NCI-H524 (cell line): ENCODE results near the gene ARHGEF25.

Experiments
- DNase-seq, 2 experiments: peaks; one replicate each; lab custom pipeline; 2025; lab: John Stamatoyannopoulos, UW

Gene ARHGEF25

DNA sequence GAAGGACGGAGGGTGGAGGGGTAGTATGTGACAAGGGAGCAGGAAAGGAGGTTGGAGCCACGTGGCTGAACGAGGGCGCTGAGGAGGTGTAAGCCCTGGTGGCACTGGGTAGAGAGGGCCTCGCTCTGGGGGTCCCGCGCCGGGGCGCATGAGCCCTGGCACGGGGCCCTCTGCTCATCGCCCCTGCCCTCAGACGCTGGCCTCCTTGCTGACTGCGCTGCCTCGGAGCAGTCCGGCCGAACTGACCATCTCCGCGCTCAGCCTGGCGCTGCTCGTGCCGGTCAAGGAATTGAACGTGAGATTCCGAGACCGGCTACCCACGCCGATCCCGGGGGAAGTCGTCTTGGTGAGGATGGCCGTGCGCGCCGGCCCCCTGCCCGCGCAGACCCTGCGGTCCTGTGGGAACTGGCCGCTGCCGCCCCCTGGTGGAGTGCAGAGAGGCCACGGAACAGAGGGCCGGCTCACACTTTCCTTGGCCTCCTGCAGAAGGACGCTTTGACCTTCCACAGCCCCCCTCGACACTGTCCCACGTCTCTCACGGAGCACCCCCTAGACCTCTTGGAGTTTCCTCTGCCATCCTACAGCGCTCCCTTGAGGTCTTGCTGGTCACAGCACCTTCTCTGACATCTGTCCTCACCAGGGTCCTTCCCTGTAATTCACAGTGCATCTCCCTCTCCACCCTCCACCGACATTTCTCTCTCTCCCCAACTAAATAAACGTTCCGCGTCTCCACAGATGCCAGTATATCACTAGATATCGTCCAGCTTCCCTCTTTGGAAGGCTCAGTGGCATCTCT lies 10.5 kb downstream of the ARHGEF25 start:
- peak; percentile 4 to 66 for DNase-seq

DNA sequence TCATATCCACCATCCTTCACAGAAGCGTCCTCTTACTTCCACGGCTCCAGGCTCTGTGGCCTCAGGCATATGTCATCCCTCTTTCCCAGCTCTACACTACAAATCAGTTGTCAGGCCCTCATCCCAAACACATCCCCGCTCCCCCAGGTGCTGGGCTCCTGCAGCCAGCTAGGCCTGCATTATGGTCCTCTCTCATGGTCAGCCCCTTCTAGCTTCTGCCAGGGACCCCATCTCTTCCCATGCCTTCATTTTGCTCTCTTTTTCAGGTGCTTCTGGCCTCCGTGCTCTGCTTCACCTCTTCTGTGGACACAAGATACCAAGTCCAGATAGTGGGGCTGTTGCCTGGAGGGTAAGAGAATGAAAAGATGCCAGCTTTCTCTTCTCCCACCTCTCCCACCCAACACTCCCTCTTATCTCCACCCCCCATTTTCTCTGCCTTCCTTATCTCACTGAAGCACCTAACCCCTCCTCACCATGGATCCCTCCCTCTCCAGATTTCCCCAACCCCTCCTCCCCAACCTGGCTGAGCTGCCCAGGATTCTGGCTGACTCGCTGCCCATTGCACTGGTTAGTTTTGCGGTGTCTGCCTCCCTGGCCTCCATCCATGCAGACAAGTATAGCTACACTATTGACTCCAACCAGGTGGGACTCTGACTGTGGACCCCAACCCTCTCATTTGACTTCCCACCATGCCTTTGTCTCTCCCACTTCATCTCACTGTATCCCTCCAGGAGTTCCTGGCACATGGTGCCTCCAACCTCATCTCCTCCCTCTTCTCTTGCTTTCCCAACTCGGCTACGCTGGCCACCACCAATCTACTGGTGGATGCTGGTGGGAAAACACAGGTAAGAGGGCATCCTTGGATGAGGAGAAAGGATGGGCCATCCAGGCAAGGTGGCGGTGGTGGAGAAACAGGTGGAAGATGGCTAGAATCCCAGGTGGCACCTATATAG lies 11.3 kb downstream of the ARHGEF25 start:
- DNase-seq, result no peak

DNA sequence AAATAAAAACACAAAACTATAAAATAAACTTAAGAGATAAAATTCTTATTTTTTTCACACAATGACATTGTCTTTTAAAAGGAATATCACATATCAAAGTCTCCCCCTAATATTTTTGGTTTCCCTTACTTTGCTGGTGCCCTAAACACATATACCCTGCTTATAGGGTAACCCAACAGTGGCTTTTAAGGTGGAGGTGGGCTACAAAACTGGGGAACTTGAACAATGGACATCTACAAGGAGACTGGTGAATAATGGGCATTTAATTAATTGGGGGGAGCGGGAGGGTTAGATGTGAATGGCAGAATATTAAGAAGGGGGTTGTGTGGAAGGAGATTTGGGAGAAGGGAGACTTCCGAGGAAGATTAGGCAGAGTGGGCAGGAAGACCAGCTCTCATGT lies 12.2 kb downstream of the ARHGEF25 start:
- DNase-seq, result no peak

DNA sequence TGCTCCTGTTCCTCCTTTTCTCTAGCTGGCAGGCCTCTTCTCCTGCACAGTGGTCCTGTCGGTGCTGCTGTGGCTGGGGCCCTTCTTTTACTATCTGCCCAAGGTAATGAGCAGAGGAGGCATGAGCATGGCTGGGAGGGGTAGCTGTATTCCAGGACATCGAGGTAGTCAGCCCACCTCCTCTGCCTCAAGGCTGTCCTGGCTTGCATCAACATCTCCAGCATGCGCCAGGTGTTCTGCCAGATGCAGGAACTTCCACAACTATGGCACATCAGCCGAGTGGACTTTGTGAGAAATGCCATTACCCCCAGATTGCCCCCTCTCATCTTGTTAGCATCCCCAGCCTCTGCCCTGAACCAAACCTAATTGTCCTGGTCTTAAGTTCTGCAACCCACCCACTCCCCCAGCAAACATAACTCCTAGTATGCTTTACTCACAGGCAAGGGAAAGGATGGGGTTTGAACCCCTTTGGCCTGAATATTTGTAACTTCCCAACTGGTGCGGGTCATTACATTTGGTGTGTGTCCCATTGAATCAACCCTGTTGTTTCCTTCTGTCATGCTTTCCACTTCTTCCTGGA lies 12.7 kb downstream of the ARHGEF25 start:
- DNase-seq, result no peak

DNA sequence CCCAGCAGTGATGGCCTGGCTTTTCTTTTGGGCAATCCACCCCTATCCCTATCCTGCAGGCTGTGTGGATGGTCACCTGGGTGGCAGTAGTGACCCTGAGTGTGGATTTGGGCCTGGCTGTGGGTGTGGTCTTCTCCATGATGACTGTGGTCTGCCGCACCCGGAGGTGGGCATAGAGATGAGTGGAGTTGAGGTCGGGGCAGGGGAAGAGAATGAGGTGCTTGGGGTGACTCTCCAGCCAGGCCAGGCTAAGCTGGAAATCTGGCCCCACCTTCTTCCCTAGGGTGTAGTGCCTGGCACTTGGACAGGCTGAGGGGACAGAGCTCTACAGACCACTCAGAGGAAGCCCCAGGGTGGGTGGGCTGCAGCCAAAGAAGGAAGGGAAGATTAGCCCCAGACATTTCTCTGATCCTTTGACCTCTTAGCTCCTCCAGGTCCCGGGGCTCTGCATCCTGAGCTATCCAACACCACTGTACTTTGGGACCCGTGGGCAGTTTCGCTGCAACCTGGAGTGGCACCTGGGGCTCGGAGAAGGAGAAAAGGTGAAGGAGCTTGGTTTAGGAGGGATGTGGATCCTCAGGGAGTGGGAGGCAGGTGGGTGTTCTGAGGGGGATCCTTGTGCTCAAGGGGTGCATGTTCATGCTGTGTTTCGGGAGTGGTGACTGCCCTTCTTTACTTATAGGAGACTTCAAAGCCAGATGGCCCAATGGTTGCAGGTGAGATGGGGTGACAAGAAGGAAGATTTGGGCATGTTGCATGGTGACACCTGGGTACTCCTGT lies 13.4 kb downstream of the ARHGEF25 start:
- DNase-seq, result no peak

DNA sequence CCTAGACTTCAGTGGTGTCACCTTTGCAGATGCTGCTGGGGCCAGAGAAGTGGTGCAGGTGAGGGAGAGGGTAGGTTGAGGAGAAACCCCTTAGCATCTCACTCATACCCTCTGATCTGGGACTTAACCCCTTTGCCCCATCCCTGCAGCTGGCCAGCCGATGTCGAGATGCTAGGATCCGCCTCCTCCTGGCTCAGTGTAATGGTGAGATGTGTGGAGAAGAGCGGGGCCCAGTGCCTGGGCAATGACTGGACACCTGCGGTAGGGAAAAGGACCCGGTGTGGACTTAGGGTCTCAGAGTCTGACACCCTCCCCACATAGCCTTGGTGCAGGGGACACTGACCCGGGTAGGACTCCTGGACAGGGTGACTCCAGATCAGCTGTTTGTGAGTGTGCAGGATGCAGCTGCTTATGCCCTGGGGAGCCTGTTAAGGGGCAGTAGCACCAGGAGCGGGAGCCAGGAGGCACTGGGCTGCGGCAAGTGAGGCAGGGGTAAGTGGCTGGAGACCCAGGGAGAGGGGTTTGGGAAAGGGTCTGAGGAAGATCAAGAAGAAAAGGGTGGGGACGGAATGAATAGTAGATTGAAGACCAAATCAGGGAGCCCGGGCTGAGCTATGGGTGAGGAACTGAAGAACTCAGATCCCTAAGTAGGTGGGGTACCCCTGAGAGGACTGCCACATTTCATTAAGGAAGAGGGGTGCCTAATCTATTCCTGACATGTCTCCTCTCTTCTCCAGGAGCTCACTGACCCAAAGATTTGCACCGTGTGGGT lies 14.2 kb downstream of the ARHGEF25 start:
- no peak for DNase-seq

DNA sequence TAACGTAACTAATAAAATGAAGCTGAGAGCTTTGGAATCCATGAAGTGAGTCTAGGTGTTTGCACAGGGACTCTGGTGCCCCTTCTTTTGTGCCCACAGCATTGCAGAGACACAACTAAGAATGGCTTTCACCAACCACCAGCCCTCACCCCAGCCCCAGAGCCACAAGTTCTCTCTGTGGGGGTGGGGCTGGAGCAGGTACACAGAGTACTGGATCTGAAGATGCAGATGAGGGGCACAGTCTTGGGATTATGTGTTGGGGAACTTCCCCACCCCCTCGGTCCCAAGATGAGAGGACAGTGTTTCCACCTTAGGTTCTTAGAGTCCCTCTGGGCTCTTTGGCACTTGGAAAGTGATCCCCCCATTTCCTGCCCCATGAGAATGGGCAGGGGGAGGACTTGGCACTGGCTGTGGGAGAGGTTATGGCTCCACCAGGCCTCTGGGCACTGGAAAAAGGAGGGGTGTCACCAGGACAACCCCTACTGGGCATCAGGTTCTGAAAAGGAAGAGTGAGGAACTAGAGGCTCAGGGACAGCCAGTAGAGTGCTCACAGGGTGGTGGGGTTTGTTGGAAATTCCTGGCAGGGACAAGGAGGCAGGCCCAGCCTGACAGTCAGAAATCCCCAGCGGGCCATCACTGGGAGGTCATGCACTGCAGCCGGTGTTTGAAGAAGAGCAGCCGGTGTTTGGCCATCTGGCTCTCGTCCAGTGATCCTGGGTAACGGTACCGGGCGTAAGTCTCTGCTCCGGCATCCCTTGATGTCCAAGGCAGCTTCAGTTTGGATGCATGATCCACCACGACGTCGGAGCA lies 15.1 kb downstream of the ARHGEF25 start:
- DNase-seq, result no peak

DNA sequence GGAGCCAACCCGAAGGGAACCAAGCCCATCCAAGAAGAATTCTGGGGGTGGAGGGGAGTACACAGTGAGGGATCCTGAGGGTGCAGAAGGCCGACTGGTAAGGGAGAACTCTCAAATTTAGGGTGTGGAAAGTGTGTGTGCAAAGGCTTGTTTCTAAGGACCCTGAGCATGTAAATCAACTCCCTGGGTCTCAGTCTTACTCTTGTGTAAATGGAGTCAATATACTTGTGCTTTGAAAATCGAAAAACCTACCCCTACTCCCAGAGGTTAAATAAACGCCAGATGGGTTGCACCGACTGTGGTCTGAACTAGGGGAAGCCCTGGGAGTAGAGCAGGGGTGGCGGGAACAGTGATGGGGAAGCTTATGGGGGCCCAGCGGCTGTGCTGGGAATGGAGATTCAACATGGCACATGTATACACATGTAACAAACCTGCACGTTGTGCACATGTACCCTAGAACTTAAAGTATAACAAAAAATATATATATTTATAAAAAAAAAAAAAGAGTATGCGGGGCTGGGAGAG lies 15.7 kb downstream of the ARHGEF25 start:
- DNase-seq, result no peak

DNA sequence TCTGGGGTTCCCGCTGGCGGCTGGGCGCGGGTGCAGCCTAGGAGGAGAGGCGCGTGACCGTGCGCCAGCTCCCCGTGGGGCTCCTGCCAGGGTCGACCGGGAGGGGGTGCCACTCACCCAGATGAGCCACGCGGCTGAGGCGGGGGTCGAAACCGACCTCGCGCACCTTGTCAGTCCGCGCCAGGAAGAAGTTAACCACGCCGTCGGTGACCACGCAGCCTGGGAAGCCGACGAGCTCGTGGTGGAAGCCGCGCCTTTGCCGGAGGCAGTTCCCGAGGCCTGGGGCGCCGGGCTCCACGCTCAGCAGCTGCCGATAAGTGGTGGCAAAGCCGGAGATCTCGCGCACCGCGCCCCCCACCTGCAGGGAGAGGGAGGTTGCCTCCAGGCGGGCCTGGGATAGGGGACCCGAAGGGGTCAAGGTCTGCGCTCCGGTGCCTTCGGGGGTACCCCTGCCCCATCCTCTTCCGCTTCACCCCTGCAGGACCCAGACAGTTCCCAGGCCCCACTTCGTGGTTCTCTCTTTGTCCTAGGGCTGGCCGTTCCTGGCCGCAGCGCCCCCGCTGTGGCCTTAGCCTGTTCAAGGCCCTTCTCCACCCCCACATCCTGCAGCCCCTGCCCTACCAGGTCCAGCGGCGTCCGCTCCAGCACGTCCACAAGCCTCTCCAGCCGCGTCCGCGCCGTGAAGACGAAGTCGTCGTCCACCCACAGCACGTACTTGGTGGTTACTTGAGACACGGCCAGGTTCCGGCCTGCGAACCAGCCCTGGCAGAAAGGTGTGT lies 16.5 kb downstream of the ARHGEF25 start:
- no peak for DNase-seq

DNA sequence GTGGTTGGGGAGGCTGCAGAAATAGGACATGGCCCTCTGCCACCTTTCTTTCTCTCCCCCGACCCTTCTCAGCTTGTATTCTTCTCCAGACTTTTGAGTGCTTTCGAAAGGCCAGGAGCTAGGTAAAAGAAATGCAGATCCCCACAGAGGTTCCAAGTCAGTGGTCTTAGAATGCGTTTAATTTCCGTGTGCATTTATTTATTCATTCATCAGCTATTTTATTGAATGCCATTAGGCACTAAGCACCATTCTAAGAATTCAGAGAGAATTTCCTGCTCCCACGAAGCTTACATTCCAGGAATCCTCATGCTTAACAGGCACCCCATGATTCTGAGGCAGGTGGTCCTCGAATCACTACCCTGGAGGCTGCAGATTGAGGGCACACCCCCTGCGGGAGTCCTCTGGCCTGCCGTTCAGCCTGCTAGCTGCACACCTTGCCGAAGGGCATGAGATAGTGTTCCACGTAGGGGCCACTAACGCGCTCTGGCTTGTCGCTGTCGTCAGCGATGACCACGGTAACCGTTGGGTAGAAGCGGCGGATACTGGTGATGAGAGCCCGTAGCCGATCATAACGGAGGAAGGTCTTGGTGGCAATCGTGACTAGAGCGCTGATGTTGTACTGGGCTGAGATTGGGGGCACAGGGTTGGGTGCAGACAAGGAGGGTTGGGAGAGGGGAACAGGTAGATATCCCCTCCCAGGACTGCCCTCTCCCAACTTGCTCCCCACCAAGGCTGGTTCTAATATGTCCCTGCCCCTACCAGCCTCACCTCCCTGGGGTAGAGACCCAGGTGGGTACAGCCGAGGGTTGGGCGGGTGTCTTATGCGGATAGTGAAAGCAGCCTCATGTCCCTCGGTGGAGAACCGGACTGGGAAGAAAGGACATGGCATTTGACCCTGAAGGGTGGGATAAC lies 17.3 kb downstream of the ARHGEF25 start:
- no peak for DNase-seq

DNA sequence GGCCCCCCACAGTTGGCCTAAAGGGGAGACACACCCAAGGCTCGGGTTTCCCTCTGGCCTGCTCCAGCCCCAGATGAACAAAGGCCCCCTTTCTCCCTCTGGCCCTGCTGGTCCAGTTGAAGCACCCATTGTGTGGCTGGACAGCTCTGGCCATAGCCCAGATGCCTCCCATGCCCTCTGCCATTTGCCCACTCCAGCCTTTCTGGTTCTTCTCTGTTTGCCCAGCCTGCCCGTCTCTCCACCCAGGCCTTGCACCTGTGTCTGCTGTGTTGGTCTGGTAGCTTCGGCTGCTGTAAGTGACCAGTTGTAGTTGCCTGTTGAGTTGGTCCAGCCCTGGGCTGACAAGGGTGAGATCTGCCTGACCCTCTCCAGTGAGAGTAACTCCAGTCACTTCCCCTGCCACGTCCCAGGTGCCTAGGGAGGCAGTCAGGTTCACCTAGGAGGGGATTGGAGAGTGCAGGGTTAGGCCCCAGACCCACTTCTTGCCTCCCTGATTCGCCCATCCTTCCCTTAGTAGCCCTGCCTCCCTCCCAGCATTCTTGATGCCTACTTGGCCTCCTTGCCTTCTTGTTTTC lies 18.7 kb downstream of the ARHGEF25 start:
- DNase-seq, result no peak

DNA sequence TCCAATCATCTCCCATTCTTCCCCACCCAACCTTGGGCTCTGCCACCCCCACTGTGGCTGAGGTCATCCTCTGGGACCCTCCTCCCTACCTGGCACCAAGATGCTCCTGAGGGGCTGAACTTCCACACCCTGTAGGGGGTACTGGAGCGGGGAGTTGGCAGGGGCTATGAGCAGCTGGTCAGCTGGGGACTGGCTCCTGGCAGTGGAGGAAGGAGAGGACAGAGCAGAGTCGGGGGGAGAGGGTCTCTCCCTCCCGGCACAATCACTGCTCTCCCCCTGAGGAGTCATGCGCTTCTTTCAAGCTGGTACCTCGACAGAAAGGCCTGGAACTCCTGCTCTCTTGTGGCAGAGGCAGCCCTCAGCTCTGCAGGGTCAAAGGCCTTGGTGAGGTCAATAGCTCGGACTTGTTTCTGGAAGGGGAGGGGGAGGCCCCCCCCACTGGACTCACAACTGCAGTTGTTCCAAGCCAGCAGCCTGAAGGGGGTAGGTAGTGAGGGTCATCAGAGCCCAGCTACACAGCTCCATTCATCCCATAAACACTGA lies 19.7 kb downstream of the ARHGEF25 start:
- no peak for DNase-seq

DNA sequence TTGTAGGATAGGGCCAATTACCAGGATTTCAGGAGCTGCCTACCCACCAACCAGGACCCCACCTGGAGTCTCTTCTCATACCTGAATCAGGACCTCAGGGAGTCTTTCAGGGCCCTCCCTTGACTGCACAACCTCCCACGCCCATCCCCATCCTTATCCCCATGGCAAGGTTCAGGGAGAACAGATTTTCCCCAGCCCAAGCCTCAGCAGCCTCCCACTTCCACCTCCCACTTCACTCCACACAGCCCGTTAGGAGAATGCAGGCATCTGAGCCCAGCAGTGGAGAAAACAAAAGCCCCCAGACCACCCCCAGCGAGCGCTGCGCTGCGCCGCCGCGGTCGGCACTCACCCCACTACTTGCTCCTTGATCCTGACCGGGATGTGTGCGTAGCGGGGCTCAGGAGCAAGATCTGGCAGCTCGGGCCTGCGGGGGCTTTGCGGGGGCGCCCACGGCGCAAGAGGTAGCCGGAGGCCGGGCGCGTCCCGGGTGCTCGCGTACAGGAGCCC lies 20.4 kb downstream of the ARHGEF25 start:
- no peak for DNase-seq

DNA sequence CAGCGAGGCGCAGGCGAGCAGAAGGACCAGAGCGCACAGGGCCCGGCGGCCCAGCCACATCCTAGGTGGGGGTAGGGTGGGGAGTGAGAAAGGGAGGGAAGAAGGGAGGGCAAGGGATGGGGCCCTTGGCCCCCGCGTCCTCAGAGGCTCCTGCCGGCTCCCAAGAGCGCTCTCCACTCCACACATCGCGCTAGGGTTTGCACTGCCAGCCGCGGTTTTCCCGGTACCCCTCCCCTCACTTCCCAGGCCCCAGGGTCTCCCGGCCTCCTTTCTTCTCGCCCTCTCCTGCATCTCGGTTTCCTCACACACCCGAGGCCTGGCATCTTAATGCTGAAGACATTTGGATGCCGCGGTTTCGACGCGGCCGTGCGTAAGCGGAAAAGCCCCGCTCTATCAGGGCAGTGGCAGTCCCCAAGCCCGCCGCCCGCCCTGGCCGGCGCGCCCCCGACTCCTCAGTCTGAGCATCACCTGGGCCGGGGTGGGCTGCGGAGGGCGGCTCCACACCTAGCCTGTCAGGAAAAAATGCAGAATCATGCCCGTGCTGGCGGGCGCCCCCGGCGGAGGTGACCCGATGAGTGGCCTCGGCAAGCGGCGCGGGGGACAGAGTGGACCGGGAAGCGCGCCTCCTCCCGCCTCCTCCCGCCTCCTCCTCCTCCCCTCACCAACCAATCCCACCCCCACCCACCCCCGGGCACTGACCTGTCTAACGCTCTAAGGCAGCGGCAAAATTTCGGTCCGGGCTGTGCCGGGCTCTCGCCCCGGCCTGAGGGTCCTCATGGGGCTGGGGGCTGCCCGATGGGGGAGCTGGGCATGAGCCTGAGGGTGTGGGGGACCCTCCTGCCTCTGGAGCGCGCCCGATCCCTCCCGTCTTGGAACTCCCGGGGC lies 21.1 kb downstream of the ARHGEF25 start:
- peak in 1 of 2 experiments; percentile 58 for DNase-seq

DNA sequence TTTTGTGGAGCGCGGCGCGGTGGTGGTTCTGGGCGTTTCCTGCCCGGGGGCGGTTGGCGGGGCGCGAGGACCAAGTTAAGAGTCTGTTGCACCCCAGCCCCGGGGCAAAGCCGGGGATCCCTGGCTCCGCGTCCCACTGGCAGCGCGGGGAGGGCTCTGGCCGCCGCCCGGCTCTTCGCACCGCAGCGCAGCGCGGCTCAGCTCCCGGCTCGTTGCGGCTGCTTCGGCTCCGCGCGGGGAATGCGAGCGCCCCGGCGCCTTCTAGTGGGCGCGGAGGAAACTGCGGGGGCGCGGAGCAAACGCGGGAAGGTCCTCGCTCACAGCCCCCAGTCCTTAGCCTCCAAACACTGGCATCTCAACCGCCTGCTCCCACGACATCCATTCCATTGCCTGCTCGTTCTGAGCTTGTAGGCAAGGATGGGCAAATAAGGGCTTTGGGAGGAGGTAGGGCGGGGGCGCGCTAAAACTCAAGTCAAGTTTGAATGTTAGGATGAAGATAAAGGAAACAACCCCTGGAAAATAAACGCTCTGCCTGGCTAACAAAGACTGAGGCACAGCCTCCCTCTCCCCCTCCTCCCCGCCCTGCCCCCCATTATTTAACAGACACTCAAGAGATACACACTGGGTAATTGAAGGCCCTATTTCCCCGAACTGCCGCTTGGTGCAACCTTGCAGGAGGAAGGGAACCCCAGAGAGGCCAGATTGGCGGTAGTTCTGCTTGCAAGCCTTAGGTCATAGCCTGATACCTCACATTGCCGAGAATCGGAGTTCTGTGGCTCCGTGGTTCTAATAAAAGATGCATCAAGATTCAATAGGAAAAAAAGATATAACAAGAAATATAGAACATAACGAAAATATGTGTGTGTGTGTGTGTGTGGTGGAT lies 22.0 kb downstream of the ARHGEF25 start, which contains the start of gene B4GALNT1:
B4GALNT1 (minus strand) TSS at position 244 of the 883 bp plus-strand sequence. CDS start 1,069 bp downstream, outside the sequence.
- peak; percentile 49 to 72 for DNase-seq
